ENCODE results near the gene MRPL52.
"Not testable (repeated sequence)": the region's sequence is repeated elsewhere in the genome, so short reads cannot be mapped to it uniquely, and the experiment has no call there.

Gene MRPL52

DNA sequence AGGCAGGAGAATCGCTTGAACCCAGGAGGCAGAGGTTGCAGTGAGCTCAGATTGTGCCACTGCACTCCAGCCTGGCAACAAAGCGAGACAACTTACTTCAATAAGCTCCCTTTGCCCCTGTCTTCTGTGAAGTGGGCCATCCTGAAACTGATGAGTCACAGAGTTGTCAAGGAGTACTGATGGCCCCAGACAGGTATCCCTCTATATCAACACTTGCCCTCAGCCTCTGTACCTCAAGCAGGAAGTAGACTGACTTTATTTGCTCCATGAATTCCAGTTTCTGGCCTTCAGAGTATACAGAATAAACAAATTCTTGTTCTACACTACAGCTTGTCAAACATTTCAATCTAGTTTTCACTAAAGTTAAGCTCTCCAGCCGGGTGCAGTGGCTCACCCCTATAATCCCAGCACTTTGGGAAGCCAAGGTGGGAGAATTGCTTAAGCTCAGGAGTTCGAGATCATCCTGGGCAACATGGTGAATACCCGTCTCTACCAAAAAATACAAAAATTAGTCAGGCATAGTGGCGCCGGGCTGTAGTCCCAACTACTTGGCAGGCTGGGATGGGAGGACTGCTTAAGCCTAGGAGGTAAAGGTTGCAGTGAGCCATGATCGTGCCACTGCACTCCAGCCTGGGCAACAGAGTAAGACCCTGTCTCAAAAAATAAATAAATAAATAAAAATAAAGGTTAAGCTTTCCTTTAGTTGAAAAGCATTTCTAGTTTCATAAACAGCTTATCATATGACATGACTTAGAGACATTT, 25.5 kb downstream of the MRPL52 start:
- no peaks in the 10 kb centered on the region for H3K27me3 ChIP-seq (replicated peaks; ENCODE audit: control insufficient read depth, insufficient read depth, low read length, poor library complexity, severe bottlenecking)
- H3K4me1 ChIP-seq (ENCODE audit: control insufficient read depth, insufficient read depth, low read length, poor library complexity, severe bottlenecking): peaks cover 13% of the 10 kb centered on the region
- no peak overlapping the region for H3K27ac ChIP-seq (ENCODE audit: insufficient read depth, low read length, poor library complexity, severe bottlenecking)
- H3K9me3 ChIP-seq (ENCODE audit: control insufficient read depth, low read length): no peaks in the 10 kb centered on the region
- no peak overlapping the region for H3K4me3 ChIP-seq (ENCODE audit: insufficient read depth, low read depth, low read length, poor library complexity, severe bottlenecking)
- H3K36me3 ChIP-seq (ENCODE audit: control insufficient read depth, insufficient read depth, low read length): no peaks in the 10 kb centered on the region
- DNase-seq: no peak

DNA sequence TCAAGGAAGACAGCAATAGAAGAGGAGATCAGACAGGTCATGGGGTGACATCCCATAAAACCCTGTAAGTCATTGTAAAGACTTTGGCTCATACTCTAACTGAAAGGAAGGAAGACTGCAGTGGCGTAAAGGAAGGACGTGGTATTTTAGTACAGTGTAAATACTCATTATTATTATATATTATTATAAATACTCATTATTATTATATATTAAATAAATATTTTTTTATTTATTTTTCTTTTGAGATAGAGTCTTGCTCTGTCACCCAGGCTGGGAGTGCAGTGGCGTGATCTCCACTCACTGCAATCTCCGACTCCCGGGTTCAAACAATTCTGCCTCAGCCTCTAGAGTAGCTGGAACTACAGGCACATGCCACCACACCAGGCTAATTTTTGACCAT, 26.7 kb downstream of the MRPL52 start:
- Histone ChIP-seq H3K4me3 (ENCODE audit: insufficient read depth, low read depth, low read length, poor library complexity, severe bottlenecking) (no peak overlapping the region), H3K36me3 (ENCODE audit: control insufficient read depth, insufficient read depth, low read length) (no peaks in the 10 kb centered on the region), H3K27me3 (replicated peaks; ENCODE audit: control insufficient read depth, insufficient read depth, low read length, poor library complexity, severe bottlenecking) (no peaks in the 10 kb centered on the region), H3K4me1 (ENCODE audit: control insufficient read depth, insufficient read depth, low read length, poor library complexity, severe bottlenecking) (peaks cover 13% of the 10 kb centered on the region), H3K27ac (ENCODE audit: insufficient read depth, low read length, poor library complexity, severe bottlenecking) (no peak overlapping the region), H3K9me3 (ENCODE audit: control insufficient read depth, low read length) (no peaks in the 10 kb centered on the region)
- DNase-seq: no peak

DNA sequence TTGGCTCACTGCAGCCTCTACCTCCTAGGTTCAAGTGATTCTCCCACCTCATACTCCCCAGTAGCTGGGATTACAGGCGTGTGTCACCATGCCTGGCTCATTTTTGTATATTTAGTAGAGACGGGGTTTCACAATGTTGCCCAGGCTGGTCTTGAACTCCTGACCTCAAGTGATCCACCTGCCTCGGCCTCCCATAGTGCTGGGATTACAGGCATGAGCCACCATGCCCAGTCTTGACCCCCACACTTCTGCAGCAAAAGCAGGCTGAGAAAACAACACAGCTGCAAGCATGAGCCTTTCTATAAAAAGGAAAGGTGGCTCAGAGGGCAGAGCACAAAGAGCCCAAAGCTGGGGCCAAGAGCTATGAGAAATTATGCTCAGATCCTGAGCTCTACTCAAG, 30.7 kb downstream of the MRPL52 start:
- H3K4me3 ChIP-seq (ENCODE audit: insufficient read depth, low read depth, low read length, poor library complexity, severe bottlenecking); DNase-seq; H3K27ac ChIP-seq (ENCODE audit: insufficient read depth, low read length, poor library complexity, severe bottlenecking); H3K36me3 ChIP-seq (ENCODE audit: control insufficient read depth, insufficient read depth, low read length); H3K9me3 ChIP-seq (ENCODE audit: control insufficient read depth, low read length); H3K27me3 ChIP-seq (replicated peaks; ENCODE audit: control insufficient read depth, insufficient read depth, low read length, poor library complexity, severe bottlenecking): not testable (repeated sequence)
- H3K4me1 ChIP-seq (ENCODE audit: control insufficient read depth, insufficient read depth, low read length, poor library complexity, severe bottlenecking): peaks cover 13% of the 10 kb centered on the region

DNA sequence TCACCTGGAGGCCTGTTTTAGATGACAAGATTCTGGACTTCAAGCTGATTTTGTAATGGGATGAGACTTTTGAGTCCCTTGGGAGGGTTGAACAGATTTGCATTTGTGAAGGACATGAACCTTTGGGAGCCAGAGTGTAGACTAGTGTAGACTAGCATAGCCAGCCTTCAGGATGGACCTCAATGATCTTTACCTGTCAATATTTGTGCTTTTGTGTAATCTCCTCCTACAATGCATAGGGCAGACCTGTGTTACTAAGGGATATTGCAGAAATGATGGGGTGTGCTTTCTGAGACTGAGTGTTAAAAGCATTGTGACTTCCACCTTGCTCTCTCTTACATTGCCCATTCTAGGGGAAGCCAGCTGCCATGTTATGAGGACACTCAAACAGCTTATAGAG, 32.0 kb downstream of the MRPL52 start:
- H3K36me3 ChIP-seq (ENCODE audit: control insufficient read depth, insufficient read depth, low read length): no peaks in the 10 kb centered on the region
- no peak for DNase-seq
- no peak overlapping the region for H3K27ac ChIP-seq (ENCODE audit: insufficient read depth, low read length, poor library complexity, severe bottlenecking)
- H3K27me3 ChIP-seq (replicated peaks; ENCODE audit: control insufficient read depth, insufficient read depth, low read length, poor library complexity, severe bottlenecking): no peaks in the 10 kb centered on the region
- H3K9me3 ChIP-seq (ENCODE audit: control insufficient read depth, low read length): no peaks in the 10 kb centered on the region
- H3K4me1 ChIP-seq (ENCODE audit: control insufficient read depth, insufficient read depth, low read length, poor library complexity, severe bottlenecking): peaks cover 13% of the 10 kb centered on the region
- H3K4me3 ChIP-seq (ENCODE audit: insufficient read depth, low read depth, low read length, poor library complexity, severe bottlenecking): no peak overlapping the region

DNA sequence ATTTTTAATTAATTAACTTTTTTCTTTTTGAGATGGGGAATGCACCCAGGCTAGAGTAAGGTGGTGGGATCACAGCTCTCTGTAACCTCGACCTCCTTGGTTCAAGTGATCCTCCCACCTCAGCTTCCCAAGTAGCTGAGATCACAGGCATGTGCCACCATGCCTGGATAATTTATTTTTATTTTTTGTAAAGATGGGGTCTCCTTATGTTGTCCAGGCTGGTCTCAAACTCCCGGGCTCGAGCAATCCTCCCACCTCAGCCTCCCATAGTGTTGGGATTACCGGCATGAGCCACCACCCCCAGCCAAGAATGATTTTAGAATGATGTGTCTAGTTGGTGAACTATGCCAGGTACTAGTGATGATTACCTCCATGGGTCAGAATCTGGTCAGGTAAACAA, 35.3 kb downstream of the MRPL52 start:
- H3K9me3 ChIP-seq (ENCODE audit: control insufficient read depth, low read length): no peaks in the 10 kb centered on the region

GRCh38 chr14:22865424-22866405, 36.0 kb downstream of the MRPL52 start:
- Histone ChIP-seq H3K36me3 (ENCODE audit: control insufficient read depth, insufficient read depth, low read length) (no peaks in the 10 kb centered on the region), H3K9me3 (ENCODE audit: control insufficient read depth, low read length) (no peaks in the 10 kb centered on the region), H3K4me1 (ENCODE audit: control insufficient read depth, insufficient read depth, low read length, poor library complexity, severe bottlenecking) (peaks cover 12% of the 10 kb centered on the region), H3K27ac (ENCODE audit: insufficient read depth, low read length, poor library complexity, severe bottlenecking) (no peak overlapping the region), H3K4me3 (ENCODE audit: insufficient read depth, low read depth, low read length, poor library complexity, severe bottlenecking) (no peak overlapping the region), H3K27me3 (replicated peaks; ENCODE audit: control insufficient read depth, insufficient read depth, low read length, poor library complexity, severe bottlenecking) (no peaks in the 10 kb centered on the region)
- no peak for DNase-seq

More for the DNA sequence above, 35.3 kb downstream of the MRPL52 start:
- Histone ChIP-seq H3K27me3 (replicated peaks; ENCODE audit: control insufficient read depth, insufficient read depth, low read length, poor library complexity, severe bottlenecking) (no peaks in the 10 kb centered on the region), H3K36me3 (ENCODE audit: control insufficient read depth, insufficient read depth, low read length) (no peaks in the 10 kb centered on the region), H3K27ac (ENCODE audit: insufficient read depth, low read length, poor library complexity, severe bottlenecking) (no peak overlapping the region), H3K4me1 (ENCODE audit: control insufficient read depth, insufficient read depth, low read length, poor library complexity, severe bottlenecking) (peaks cover 5% of the 10 kb centered on the region), H3K4me3 (ENCODE audit: insufficient read depth, low read depth, low read length, poor library complexity, severe bottlenecking) (no peak overlapping the region)
- DNase-seq: no peak

GRCh38 chr14:22866874-22867273, 37.2 kb downstream of the MRPL52 start:
- no peak for DNase-seq
- no peaks in the 10 kb centered on the region for H3K9me3 ChIP-seq (ENCODE audit: control insufficient read depth, low read length)
- H3K4me1 ChIP-seq (ENCODE audit: control insufficient read depth, insufficient read depth, low read length, poor library complexity, severe bottlenecking): peaks cover 12% of the 10 kb centered on the region
- H3K27ac ChIP-seq (ENCODE audit: insufficient read depth, low read length, poor library complexity, severe bottlenecking): no peak overlapping the region
- no peaks in the 10 kb centered on the region for H3K27me3 ChIP-seq (replicated peaks; ENCODE audit: control insufficient read depth, insufficient read depth, low read length, poor library complexity, severe bottlenecking)
- H3K36me3 ChIP-seq (ENCODE audit: control insufficient read depth, insufficient read depth, low read length): no peaks in the 10 kb centered on the region
- H3K4me3 ChIP-seq (ENCODE audit: insufficient read depth, low read depth, low read length, poor library complexity, severe bottlenecking): no peak overlapping the region

DNA sequence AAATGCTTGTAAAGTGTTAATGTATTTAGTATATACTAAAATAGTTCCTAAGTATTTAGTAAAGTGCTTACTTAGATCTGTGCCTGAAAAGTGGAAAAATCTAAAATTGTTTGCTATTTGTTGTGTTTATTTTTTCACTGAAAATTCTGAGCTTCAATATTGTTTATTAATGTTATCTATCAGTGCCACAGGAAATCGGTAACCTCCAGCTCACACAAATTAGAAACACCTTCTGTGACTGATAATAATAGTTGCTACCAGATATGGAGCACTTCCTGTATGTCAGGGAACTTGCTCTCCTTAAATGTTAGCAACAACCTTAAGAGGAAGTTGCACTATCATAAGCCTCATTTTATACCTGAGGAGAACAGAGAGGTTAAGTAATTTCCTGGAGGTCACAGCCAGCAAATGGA, 41.1 kb downstream of the MRPL52 start:
- no peak for DNase-seq
- Histone ChIP-seq H3K4me1 (ENCODE audit: control insufficient read depth, insufficient read depth, low read length, poor library complexity, severe bottlenecking) (peaks cover 29% of the 10 kb centered on the region), H3K9me3 (ENCODE audit: control insufficient read depth, low read length) (no peaks in the 10 kb centered on the region), H3K27ac (ENCODE audit: insufficient read depth, low read length, poor library complexity, severe bottlenecking) (peak overlapping the region; percentile 93), H3K27me3 (replicated peaks; ENCODE audit: control insufficient read depth, insufficient read depth, low read length, poor library complexity, severe bottlenecking) (no peaks in the 10 kb centered on the region), H3K36me3 (ENCODE audit: control insufficient read depth, insufficient read depth, low read length) (peaks cover 22% of the 10 kb centered on the region), H3K4me3 (ENCODE audit: insufficient read depth, low read depth, low read length, poor library complexity, severe bottlenecking) (peak overlapping the region; percentile 94)

- Histone ChIP-seq H3K27ac (ENCODE audit: insufficient read depth, low read length, poor library complexity, severe bottlenecking) (peak within 1 kb of the TSS; percentile 93), H3K4me3 (ENCODE audit: insufficient read depth, low read depth, low read length, poor library complexity, severe bottlenecking) (peak within 1 kb of the TSS; percentile 94), H3K4me1 (ENCODE audit: control insufficient read depth, insufficient read depth, low read length, poor library complexity, severe bottlenecking) (peaks cover 29% of the 10 kb centered on the region), H3K36me3 (ENCODE audit: control insufficient read depth, insufficient read depth, low read length) (peaks cover 28% of the 10 kb centered on the region), H3K27me3 (replicated peaks; ENCODE audit: control insufficient read depth, insufficient read depth, low read length, poor library complexity, severe bottlenecking) (no peaks in the 10 kb centered on the region), H3K9me3 (ENCODE audit: control insufficient read depth, low read length) (no peaks in the 10 kb centered on the region)
- peak; percentile 61 to 73 (median 68) for DNase-seq
Observed at GRCh38 chr14:22871224-22872032, 41.7 kb downstream of the MRPL52 start, which contains the start of gene LRP10. LRP10 (plus strand) TSS chr14:22871740; CDS start chr14:22872304, 564 bp downstream.
